ENCODE data around the gene ADGRD1.

ADGRD1 gene

GRCh38 chr12:131087302-131087818 is 133.7 kb downstream of the ADGRD1 start:
- H3K27me3 ChIP-seq (ENCODE audit: insufficient read depth, poor library complexity, severe bottlenecking): no peaks in the 10 kb centered on the region
- no peak overlapping the region for H3K4me3 ChIP-seq (replicated peaks; ENCODE audit: insufficient read depth, low read length)
- TF ChIP-seq REST (IDR thresholded peaks at IDR 0.05; ENCODE audit: insufficient replicate concordance, low read depth): no peak
- TF ChIP-seq POLR2AphosphoS5 (IDR thresholded peaks at IDR 0.05; ENCODE audit: low read depth): no peak
- no peak for TF ChIP-seq SPI1 (IDR thresholded peaks at IDR 0.05; ENCODE audit: borderline replicate concordance, low read depth)
- TF ChIP-seq GABPA (IDR thresholded peaks at IDR 0.05; ENCODE audit: low read depth): no peak
- no peak for TF ChIP-seq CTCF (IDR thresholded peaks at IDR 0.05; ENCODE audit: insufficient read depth, low read length)
- no peak for DNase-seq (ENCODE audit: low read depth in 1 of 2, low spot score in 1 of 2)
- no peak overlapping the region for H3K27ac ChIP-seq (replicated peaks)

GRCh38 chr12:131087991-131088700 is 134.4 kb downstream of the ADGRD1 start:
- no peak overlapping the region for H3K27ac ChIP-seq (replicated peaks)
- no peak overlapping the region for H3K4me3 ChIP-seq (replicated peaks; ENCODE audit: insufficient read depth, low read length)
- TF ChIP-seq REST (IDR thresholded peaks at IDR 0.05; ENCODE audit: insufficient replicate concordance, low read depth) (no peak), CTCF (IDR thresholded peaks at IDR 0.05; ENCODE audit: insufficient read depth, low read length) (no peak), POLR2AphosphoS5 (IDR thresholded peaks at IDR 0.05; ENCODE audit: low read depth) (no peak), SPI1 (IDR thresholded peaks at IDR 0.05; ENCODE audit: borderline replicate concordance, low read depth) (no peak), GABPA (IDR thresholded peaks at IDR 0.05; ENCODE audit: low read depth) (no peak)
- DNase-seq (ENCODE audit: low read depth in 1 of 2, low spot score in 1 of 2): no peak
- no peaks in the 10 kb centered on the region for H3K27me3 ChIP-seq (ENCODE audit: insufficient read depth, poor library complexity, severe bottlenecking)

- Histone ChIP-seq H3K27me3 (ENCODE audit: insufficient read depth, poor library complexity, severe bottlenecking) (no peaks in the 10 kb centered on the region), H3K27ac (replicated peaks) (no peak overlapping the region), H3K4me3 (replicated peaks; ENCODE audit: insufficient read depth, low read length) (no peak overlapping the region)
- DNase-seq (ENCODE audit: low read depth in 1 of 2, low spot score in 1 of 2): no peak
- no peak for TF ChIP-seq POLR2AphosphoS5 (IDR thresholded peaks at IDR 0.05; ENCODE audit: low read depth)
- TF ChIP-seq GABPA (IDR thresholded peaks at IDR 0.05; ENCODE audit: low read depth): no peak
- no peak for TF ChIP-seq REST (IDR thresholded peaks at IDR 0.05; ENCODE audit: insufficient replicate concordance, low read depth)
- TF ChIP-seq CTCF (IDR thresholded peaks at IDR 0.05; ENCODE audit: insufficient read depth, low read length): no peak
- no peak for TF ChIP-seq SPI1 (IDR thresholded peaks at IDR 0.05; ENCODE audit: borderline replicate concordance, low read depth)
Observed at GRCh38 chr12:131088701-131089530, 135.2 kb downstream of the ADGRD1 start.
